GM12878 (cell line): ENCODE measurements around the gene TMEM86B. TPM values are rescaled to one million over a fixed set of nuclear protein-coding genes. Genes with fewer than 3 reads are reported as not detected.
A peak's percentile ranks its signal among the peaks of the same experiment; 100 is the strongest.

ENCODE experiments used
- ATAC-seq: fragments of 200-7000 bp; cut with Tn5 transposase; 3 replicates; pipeline ENCODE4 v1.9.1; 2020; ENCODE audit warnings: mild to moderate bottlenecking, moderate library complexity
- BruUV-seq: library from RNA; stranded (reverse); fragments of 400-500 nt; replicated peaks from 2 replicates; lab custom pipeline; 2021; lab: Mats Ljungman, UMichigan
- CTCF ChIA-PET: fragments of 300-600 bp; sonication (Branson Sonifier 250); formaldehyde crosslinking; extraction: SDS; loops from one replicate; lab custom pipeline; 2021; ENCODE audit warnings: inconsistent platforms; lab: Yijun Ruan, JAX
- POLR2A ChIA-PET: fragments of 350-600 bp; formaldehyde crosslinking; extraction: SDS; loops from one replicate; lab custom pipeline; 2021; ENCODE audit warnings: inconsistent platforms; lab: Charles Lee
- RAD21 ChIA-PET: fragments of 300-600 bp; sonication (Branson Sonifier 250); formaldehyde crosslinking; loops from one replicate; lab custom pipeline; 2023; ENCODE audit warnings: antibody characterized with exemption; ENCODE audit not compliant: unreplicated experiment; lab: Charles Lee
- SMC1A ChIA-PET: fragments of 300-600 bp; sonication (Branson Sonifier 250); formaldehyde crosslinking; loops from one replicate; lab custom pipeline; 2023; ENCODE audit not compliant: unreplicated experiment, uncharacterized antibody; lab: Charles Lee
- DNase-seq: peaks from one replicate; pipeline ENCODE4 v3.0.0-alpha.2; 2011; ENCODE audit warnings: low read depth, low spot score
- FAIRE-seq: peaks from 3 replicates; lab custom pipeline; 2011; peaks lifted over from hg19 to GRCh38; lab: Jason Lieb, UNC
- H2AFZ ChIP-seq: 2 replicates; pipeline ENCODE4 v1.6.0; 2011; ENCODE audit warnings: low read depth, low read length, control low read depth; ENCODE audit not compliant: control insufficient read depth
- H3K27ac ChIP-seq: 2 replicates; pipeline ENCODE4 v1.5.1; 2011; ENCODE audit warnings: control low read depth; ENCODE audit not compliant: control insufficient read depth, insufficient read depth
- H3K27me3 ChIP-seq, 2 experiments: replicated peaks in 1 of 2; 2 replicates each; pipeline versions ENCODE4 v1.6.0 to v1.6.1; 2011; ENCODE audit warnings: low read length in 1 of 2; ENCODE audit not compliant: control insufficient read depth in 2 of 2, insufficient read depth in 2 of 2
- H3K36me3 ChIP-seq, 2 experiments: 2 replicates each; pipeline ENCODE4 v1.5.1; 2011; ENCODE audit warnings: low read length in 1 of 2; ENCODE audit not compliant: control insufficient read depth in 2 of 2, insufficient read depth in 2 of 2
- H3K4me1 ChIP-seq: 2 replicates; pipeline ENCODE4 v1.6.1; 2011; ENCODE audit warnings: mild to moderate bottlenecking, low read length, moderate library complexity, mixed read lengths; ENCODE audit not compliant: control insufficient read depth, insufficient read depth
- H3K4me2 ChIP-seq: 2 replicates; pipeline ENCODE4 v1.6.0; 2011; ENCODE audit warnings: control low read depth; ENCODE audit not compliant: control insufficient read depth, insufficient read depth
- H3K4me3 ChIP-seq: fragments of 200-600 bp; sonication (generic); 2 replicates; pipeline ENCODE4 v1.5.1; 2016
- H3K79me2 ChIP-seq: 2 replicates; pipeline ENCODE4 v1.6.0; 2011; ENCODE audit warnings: low read length; ENCODE audit not compliant: control insufficient read depth, insufficient read depth
- H3K9ac ChIP-seq: 2 replicates; pipeline ENCODE4 v1.8.0; 2011; ENCODE audit warnings: low read length, control low read depth, mixed read lengths; ENCODE audit not compliant: control insufficient read depth, insufficient read depth
- H3K9me3 ChIP-seq: replicated peaks from 3 replicates; pipeline ENCODE4 v1.5.1; 2011; ENCODE audit warnings: mild to moderate bottlenecking, low read length; ENCODE audit not compliant: control insufficient read depth, insufficient read depth
- H4K20me1 ChIP-seq: 2 replicates; pipeline ENCODE4 v1.6.0; 2011; ENCODE audit not compliant: control insufficient read depth, insufficient read depth
- BCL11A ChIP-seq: IDR thresholded peaks from 2 replicates; pipeline ENCODE4 v1.6.1; 2011; ENCODE audit warnings: low read depth, low read length
- CHD1 ChIP-seq: IDR thresholded peaks from 2 replicates; pipeline ENCODE4 v1.6.1; 2012; ENCODE audit warnings: low read depth, low read length, improper control_type of control experiment
- E4F1 ChIP-seq: fragments of 450-650 bp; IDR thresholded peaks from 2 replicates; pipeline ENCODE4 v1.6.1; 2018; ENCODE audit warnings: borderline replicate concordance, mild to moderate bottlenecking; ENCODE audit not compliant: partially characterized antibody
- EED ChIP-seq: sonication (generic); IDR thresholded peaks from 2 replicates; pipeline ENCODE4 v1.6.1; 2016; ENCODE audit warnings: antibody characterized with exemption, low read depth
- JUNB ChIP-seq: IDR thresholded peaks from 2 replicates; pipeline ENCODE4 v1.6.1; 2016; ENCODE audit warnings: antibody characterized with exemption, mild to moderate bottlenecking
- RAD21 ChIP-seq: IDR thresholded peaks from 2 replicates; pipeline ENCODE4 v1.6.1; 2011; ENCODE audit warnings: mild to moderate bottlenecking, low read depth, low read length, moderate library complexity; ENCODE audit not compliant: insufficient read depth
- RUNX3 ChIP-seq: IDR thresholded peaks from 2 replicates; pipeline ENCODE4 v1.6.1; 2012; ENCODE audit warnings: low read length, inconsistent platforms
- TARDBP ChIP-seq: IDR thresholded peaks from 2 replicates; pipeline ENCODE4 v1.6.1; 2016; ENCODE audit warnings: borderline replicate concordance
- WRNIP1 ChIP-seq: IDR thresholded peaks from 2 replicates; pipeline ENCODE4 v1.6.1; 2011; ENCODE audit warnings: low read depth, low read length, improper control_type of control experiment, borderline replicate concordance
- YY1 ChIP-seq: IDR thresholded peaks from 2 replicates; pipeline ENCODE4 v1.6.1; 2011; ENCODE audit warnings: low read depth, mild to moderate bottlenecking, low read length
- ZBTB11 ChIP-seq: fragments of 450-650 bp; formaldehyde crosslinking; IDR thresholded peaks from 2 replicates; pipeline ENCODE4 v1.5.0; 2022; ENCODE audit warnings: mild to moderate bottlenecking, missing genetic modification characterization
- WGBS: methylation state at CpG from one replicate; pipeline ENCODE4 v1.1.6; 2016; ENCODE audit warnings: low lambda C conversion rate; ENCODE audit not compliant: insufficient replicate concordance, insufficient coverage; ENCODE audit errors: missing lambda C conversion rate; 5-methylcytosine and 5-hydroxymethylcytosine counted together
- in situ Hi-C: fragments of 300-500 bp; cut with MboI; formaldehyde crosslinking; loops from 9 replicates; pipeline ENCODE4 v1.14.3; 2018; ENCODE audit warnings: mixed read lengths
- intact Hi-C: fragments of 100-400 bp; cut with micrococcal nuclease; formaldehyde crosslinking; loops from one replicate; pipeline ENCODE4 v1.14.2; 2022; ENCODE audit not compliant: unreplicated experiment
- polyA plus RNA-seq, 11 experiments: library from polyadenylated mRNA; depleted of rRNA in 4 of 11; unstranded in 6 of 11; stranded (reverse) in 5 of 11; fragments of >200 nt; fragmentation: Nextera tagmentation in 4 of 11; fragmentation: Illumina TruSeq in 1 of 11; extraction: Ambion mirVana in 4 of 11; extraction: Trizol in 1 of 11; gene quantifications; 1 replicate in 1 of 11; 2 replicates in 10 of 11; pipeline versions ENCODE4 v1.2.1 to v1.2.3, GENCODE V29; 2011 to 2016; ENCODE audit warnings: inconsistent platforms in 2 of 11, missing spikeins in 2 of 11, low read depth in 1 of 11
- total RNA-seq, 4 experiments: library from RNA; depleted of rRNA in 3 of 4; stranded (reverse); fragments of >200 nt in 3 of 4; fragmentation: Illumina TruSeq in 1 of 4; extraction: Trizol in 1 of 4; gene quantifications; 2 replicates each; pipeline versions ENCODE4 v1.2.1 to v1.2.3, GENCODE V29; 2013 to 2021

The TMEM86B gene
- total and polyA plus RNA-seq, 10 of the 15 experiments (the other 5 are each of a cell fraction or from before 2014, with no cell fraction given) = 0.26 to 10.6 (median 1.8) TPM

- Histone ChIP-seq H3K27me3 (no peaks in the 10 kb centered on the region), H2AFZ (no peak overlapping the region)
- TF ChIP-seq BCL11A (no peak), RAD21 (no peak), JUNB (no peak), RUNX3 (no peak), YY1 (no peak), ZBTB11 (CRISPR knock-in tag) (no peak), E4F1 (no peak), CHD1 (no peak), EED (no peak), TARDBP (no peak), WRNIP1 (no peak)
- TF ChIP-seq, all 136 proteins: peak for 0
- DNase-seq (no peak), ATAC-seq (no peak), FAIRE-seq (no peak)
- peaks cover 29% of the 10 kb centered on the region for H3K4me1 ChIP-seq
- peak overlapping the region; percentile 93 for H3K9ac ChIP-seq
- intact Hi-C loops (loop anchor here (10.0 kb wide), 1 partner anchor 132 kb away; the partner anchor contains the start of genes RPL28 and TMEM238), in situ Hi-C loops (no loop called here)
- peak overlapping the region; percentile 91 for H3K27ac ChIP-seq
- ChIA-PET RAD21 (interaction anchor here (1.0 to 6.0 kb wide), 7 partner anchors 24 to 251 kb away, joined by 3 to 46 read pairs (median 10); partner anchors contain the start of genes KMT5C and TMEM238), POLR2A (interaction anchor here (0.9 to 5.7 kb wide), 7 partner anchors 23 to 377 kb away, joined by 4 to 86 read pairs (median 15); partner anchors contain the start of genes HSPBP1, KMT5C, TMEM238 and UBE2S), SMC1A (interaction anchor here (1.0 to 5.3 kb wide), 4 partner anchors 9 to 131 kb away, joined by 3 to 68 read pairs (median 3); partner anchors contain the start of genes HSPBP1 and TMEM238), CTCF (interaction anchor here (1.3 to 4.4 kb wide), 3 partner anchors 27 to 49 kb away, joined by 5 to 25 read pairs (median 5); partner anchors contain the start of gene HSPBP1)
- no peaks in the 10 kb centered on the region for H3K9me3 ChIP-seq
- H3K36me3 ChIP-seq = peaks cover 7 to 15% of the 10 kb centered on the region in 2 experiments; a peak in 3 of 4 replicates
- H4K20me1 ChIP-seq = peaks cover 11% of the 10 kb centered on the region
- H3K4me3 ChIP-seq = peak overlapping the region; percentile 100
- no TSS peak for BruUV-seq
- WGBS = 28% methylated on average over 21 of the region's 21 CpGs
- H3K4me2 ChIP-seq = peak overlapping the region; percentile 96
- peaks cover 96% of the 10 kb centered on the region for H3K79me2 ChIP-seq
These were observed 24.4 kb upstream of the TMEM86B start for GRCh38 chr19:55252760-55253663.
